Heart left ventricle (tissue), 16 donors: Measurements from ENCODE around the gene RUBCNL. TPM values are rescaled to one million over a fixed set of nuclear protein-coding genes. Genes with fewer than 3 reads are reported as not detected.
A peak's percentile ranks its signal among the peaks of the same experiment; 100 is the strongest.

Experiments used
- ATAC-seq, 4 donors: fragments of 200-7000 bp; cut with Tn5 transposase; one replicate each; pipeline ENCODE4 v1.9.1; 2020 to 2022; ENCODE audit warnings: moderate library complexity in 4 of 4, mild to moderate bottlenecking in 3 of 4, moderate number of reproducible peaks in 1 of 4
- DNase-seq, 5 donors: peaks; one replicate each; pipeline ENCODE4 v3.0.0-alpha.2; 2020
- H3K27ac ChIP-seq, 12 donors: fragments of 200-600 bp; sonication (generic) in 4 of 12; one replicate each; pipeline versions ENCODE4 v1.5.0 to v1.8.0; 2016 to 2022; ENCODE audit warnings: mild to moderate bottlenecking in 2 of 12
- H3K27me3 ChIP-seq, 9 donors: fragments of 200-600 bp; sonication (generic) in 2 of 9; one replicate each; pipeline versions ENCODE4 v1.5.1 to v1.8.0; 2016 to 2022; ENCODE audit warnings: mild to moderate bottlenecking in 3 of 9
- H3K36me3 ChIP-seq, 9 donors: fragments of 200-600 bp; sonication (generic) in 2 of 9; one replicate each; pipeline versions ENCODE4 v1.5.0 to v1.8.0; 2018 to 2022; ENCODE audit warnings: mild to moderate bottlenecking in 2 of 9
- H3K4me1 ChIP-seq, 12 donors: fragments of 200-600 bp; sonication (generic) in 4 of 12; one replicate each; pipeline versions ENCODE4 v1.5.0 to v1.8.0; 2016 to 2022; ENCODE audit warnings: mild to moderate bottlenecking in 3 of 12
- H3K4me3 ChIP-seq, 12 donors: fragments of 200-600 bp; sonication (generic) in 4 of 12; one replicate each; pipeline versions ENCODE4 v1.5.0 to v1.8.0; 2017 to 2022; ENCODE audit warnings: mild to moderate bottlenecking in 9 of 12, moderate library complexity in 4 of 12
- H3K9me3 ChIP-seq, 12 donors: fragments of 200-600 bp; sonication (generic) in 4 of 12; one replicate each; pipeline versions ENCODE4 v1.5.0 to v1.8.0; 2016 to 2022; ENCODE audit warnings: mild to moderate bottlenecking in 1 of 12
- CTCF ChIP-seq, 12 donors: fragments of 200-600 bp; sonication (generic) in 4 of 12; IDR thresholded peaks; one replicate each; pipeline versions ENCODE4 v1.5.0 to v1.8.0; 2018 to 2022; ENCODE audit warnings: antibody characterized with exemption in 12 of 12, mild to moderate bottlenecking in 5 of 12
- POLR2A ChIP-seq, 2 donors: fragments of 450-650 bp; IDR thresholded peaks; one replicate each; pipeline ENCODE4 v1.6.1; 2017; ENCODE audit warnings: antibody characterized with exemption in 2 of 2, mild to moderate bottlenecking in 2 of 2, moderate library complexity in 2 of 2
- WGBS, 4 donors: extraction: QIAGEN DNeasy Blood & Tissue Kit in 2 of 4; methylation state at CpG; one replicate each; pipeline versions ENCODE4 v1.1.5 to v1.1.7; 2013 to 2018; 5-methylcytosine and 5-hydroxymethylcytosine counted together
- intact Hi-C, 10 donors: fragments of 100-400 bp; cut with DNase I; formaldehyde crosslinking; loops; one replicate each; pipeline versions ENCODE4 v1.11.1 to v1.14.2; 2022
- polyA plus RNA-seq, 2 donors: library from polyadenylated mRNA; stranded (reverse); fragments of 200-250 nt; gene quantifications; one replicate each; pipeline ENCODE4 v1.2.3, GENCODE V29; 2013
- total RNA-seq, 9 donors: library from RNA; depleted of rRNA in 2 of 9; stranded (reverse); fragments of >200 nt in 2 of 9; fragmentation: NEBNext Ultra II Directional in 3 of 9; extraction: Animal tissue kit (Norgen Biotek cat#: 25700) in 3 of 9; gene quantifications; one replicate each; pipeline versions ENCODE4 v1.1.0 to v1.2.4, GENCODE V29; 2016 to 2023
- donor health status: ischemic (EF 13 %, LVEDD 7.1; RV severe dilation, severe dysfunction).
- donor health status: healthy with polysubstance abuse.
- donor health status: DM: no; HTN: yes; CAD: no.
- donor health status: DM: no; HTN: no; CAD: no.
- donor health status: ischemic (EF 25% LVEDD 6.9; RV normal size, moderate dysfunction).
- donor health status: ischemic (EF 25% LVEDD 5.7; RV mildly dilated, moderate dysfunction).
- donor health status: healthy.
- donor health status: DM: yes; HTN: yes; CAD: no.
- donor health status: ischemic (EF 35%, LVEDD 5.7; RV mildly dilated, moderate dysfunction).
- donor health status: nonischemic (EF 11% LVEDD 7.7; RV severe dilation, severe dysfunction).
- donor health status: DM: yes; HTN: yes; CAD: no.
- donor health status: PGD.
- donor health status: ischemic (EF 29% LVEDD 5.4; RV normal size, mild dysfunction).
- donor health status: nonischemic (EF 23%, LVEDD 6.1; RV moderate dilation, normal function).

The RUBCNL gene
- total and polyA plus RNA-seq, 11 donors = 0.25 to 5.9 (median 0.44) TPM; not detected in 1

GRCh38 chr13:46315491-46316075, 71.5 kb downstream of the RUBCNL start:
- TF ChIP-seq POLR2A (IDR thresholded peaks at IDR 0.05) = no peak
- TF ChIP-seq CTCF (IDR thresholded peaks at IDR 0.05) = no peak
- no peaks in the 10 kb centered on the region for H3K36me3 ChIP-seq
- H3K9me3 ChIP-seq = peaks cover 0 to 8% (median 0%) of the 10 kb centered on the region in 12 donors
- H3K27me3 ChIP-seq = no peaks in the 10 kb centered on the region
- DNase-seq = no peak
- H3K4me1 ChIP-seq = peaks cover 0 to 24% (median 0%) of the 10 kb centered on the region in 12 donors
- H3K4me3 ChIP-seq = no peak overlapping the region
- intact Hi-C loops = no loop called here
- no peak for ATAC-seq
- 80 to 86% (median 83%) methylated on average over 6 of the region's 6 CpGs for WGBS, 4 donors
- H3K27ac ChIP-seq = no peak overlapping the region

GRCh38 chr13:46315036-46315435, 72.0 kb downstream of the RUBCNL start:
- Histone ChIP-seq H3K27me3 (no peaks in the 10 kb centered on the region), H3K4me3 (no peak overlapping the region), H3K9me3 (peaks cover 0 to 8% (median 0%) of the 10 kb centered on the region in 12 donors), H3K4me1 (peaks cover 0 to 21% (median 0%) of the 10 kb centered on the region in 12 donors), H3K36me3 (no peaks in the 10 kb centered on the region), H3K27ac (no peak overlapping the region)
- intact Hi-C loops = no loop called here
- TF ChIP-seq POLR2A (IDR thresholded peaks at IDR 0.05) (no peak), CTCF (IDR thresholded peaks at IDR 0.05) (no peak)
- ATAC-seq = no peak
- DNase-seq = no peak

GRCh38 chr13:46314587-46314986, 72.5 kb downstream of the RUBCNL start:
- TF ChIP-seq POLR2A (IDR thresholded peaks at IDR 0.05) = no peak
- TF ChIP-seq CTCF (IDR thresholded peaks at IDR 0.05) = no peak
- Histone ChIP-seq H3K4me3 (no peak overlapping the region), H3K27ac (no peak overlapping the region), H3K36me3 (no peaks in the 10 kb centered on the region), H3K9me3 (peaks cover 0 to 8% (median 0%) of the 10 kb centered on the region in 12 donors), H3K27me3 (no peaks in the 10 kb centered on the region), H3K4me1 (peaks cover 0 to 20% (median 0%) of the 10 kb centered on the region in 12 donors)
- no peak for ATAC-seq
- intact Hi-C loops = no loop called here
- DNase-seq = no peak
- WGBS, 4 donors = 93 to 98% (median 97%) methylated on average over 1 of the region's 1 CpG

GRCh38 chr13:46313432-46314257, 73.4 kb downstream of the RUBCNL start:
- Histone ChIP-seq H3K4me3 (no peak overlapping the region), H3K27me3 (no peaks in the 10 kb centered on the region), H3K9me3 (peaks cover 0 to 9% (median 0%) of the 10 kb centered on the region in 12 donors), H3K4me1 (peaks cover 0 to 17% (median 0%) of the 10 kb centered on the region in 12 donors), H3K27ac (peak overlapping the region in 1 of 12 donors; percentile 67), H3K36me3 (no peaks in the 10 kb centered on the region)
- 82 to 91% (median 89%) methylated on average over 6 of the region's 6 CpGs for WGBS, 4 donors
- ATAC-seq (no peak), DNase-seq (no peak)
- TF ChIP-seq POLR2A (IDR thresholded peaks at IDR 0.05) (no peak), CTCF (IDR thresholded peaks at IDR 0.05) (no peak)
- intact Hi-C loops = no loop called here
